Activated CD8-positive, alpha-beta memory T cell treated with anti-CD3 and anti-CD28 coated beads for 36 hours (primary cell): ENCODE measurements around the gene TSPAN9. TPM values are rescaled to one million over a fixed set of nuclear protein-coding genes. Genes with fewer than 3 reads are reported as not detected.

Experiments used
- CTCF ChIA-PET: fragments of 350-600 bp; sonication (Branson Sonifier 250); formaldehyde crosslinking; loops from one replicate; lab custom pipeline; 2021; ENCODE audit warnings: antibody characterized with exemption; lab: Charles Lee
- POLR2A ChIA-PET: fragments of 350-600 bp; sonication (Branson Sonifier 250); formaldehyde crosslinking; loops from one replicate; lab custom pipeline; 2021; ENCODE audit warnings: antibody characterized with exemption; lab: Charles Lee
- total RNA-seq, 2 experiments: library from RNA; stranded (reverse); gene quantifications; one replicate each; pipeline ENCODE4 v1.2.3, GENCODE V29; 2021

TSPAN9 gene
- total RNA-seq, 2 experiments from 2014 or later, result 0.29 to 0.40 TPM

DNA sequence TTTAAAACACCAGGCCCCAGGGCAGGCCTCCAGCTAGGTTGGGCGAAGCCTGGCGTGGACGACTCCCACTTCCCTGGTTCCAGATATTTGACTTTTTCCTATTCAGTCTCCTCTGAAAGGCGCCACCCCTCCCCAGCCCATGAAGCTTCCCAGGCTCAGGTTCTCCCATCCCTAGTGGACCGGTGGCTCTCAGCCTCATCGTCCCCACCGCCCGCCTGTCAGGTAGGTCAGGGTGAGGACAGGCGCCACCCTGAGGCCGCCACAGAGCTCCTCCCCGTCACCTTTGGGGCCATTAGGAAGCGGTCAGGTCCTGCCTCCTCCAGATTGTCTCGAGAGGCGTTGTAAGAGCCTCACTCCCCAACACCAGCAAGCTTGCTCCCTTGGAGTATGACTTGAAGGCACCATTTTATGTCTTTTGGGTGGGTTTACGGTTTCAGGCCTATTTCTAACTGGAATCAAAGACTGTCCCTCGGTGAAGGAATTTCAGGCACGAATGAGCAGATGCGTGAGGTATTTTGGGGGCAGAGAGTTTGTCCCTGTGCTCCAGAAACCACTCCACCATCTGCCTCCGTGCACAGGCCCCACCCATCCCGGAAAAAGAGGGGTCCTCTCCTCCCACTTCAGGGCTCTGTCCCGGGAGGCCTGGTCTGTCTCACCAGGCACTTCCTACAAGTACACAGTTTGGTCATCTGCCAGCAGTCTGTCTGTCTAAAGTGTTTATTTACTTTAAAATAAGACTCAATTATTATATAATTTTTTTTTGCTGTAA, 55.6 kb downstream of the TSPAN9 start:
- POLR2A ChIA-PET, result no interaction called here
- CTCF ChIA-PET, result interaction anchor here (0.6 to 1.3 kb wide), 2 partner anchors 64 to 70 kb away, joined by 4 to 5 read pairs; no protein-coding TSS in a partner anchor

- ChIA-PET POLR2A (no interaction called here), CTCF (interaction anchor here (1.3 to 1.4 kb wide), 2 partner anchors 20 to 69 kb away, joined by 3 to 5 read pairs; no protein-coding TSS in a partner anchor)
These were observed 56.2 kb downstream of the TSPAN9 start for GRCh38 chr12:3133405-3133783.

GRCh38 chr12:3134126-3134525, 56.9 kb downstream of the TSPAN9 start:
- POLR2A ChIA-PET, result interaction anchor here (0.6 kb wide), 1 partner anchor 267 kb away, joined by 8 read pairs; no protein-coding TSS in a partner anchor
- CTCF ChIA-PET, result interaction anchor here (0.6 to 4.1 kb wide), 4 partner anchors 13 to 145 kb away, joined by 3 to 27 read pairs (median 4); no protein-coding TSS in a partner anchor

DNA sequence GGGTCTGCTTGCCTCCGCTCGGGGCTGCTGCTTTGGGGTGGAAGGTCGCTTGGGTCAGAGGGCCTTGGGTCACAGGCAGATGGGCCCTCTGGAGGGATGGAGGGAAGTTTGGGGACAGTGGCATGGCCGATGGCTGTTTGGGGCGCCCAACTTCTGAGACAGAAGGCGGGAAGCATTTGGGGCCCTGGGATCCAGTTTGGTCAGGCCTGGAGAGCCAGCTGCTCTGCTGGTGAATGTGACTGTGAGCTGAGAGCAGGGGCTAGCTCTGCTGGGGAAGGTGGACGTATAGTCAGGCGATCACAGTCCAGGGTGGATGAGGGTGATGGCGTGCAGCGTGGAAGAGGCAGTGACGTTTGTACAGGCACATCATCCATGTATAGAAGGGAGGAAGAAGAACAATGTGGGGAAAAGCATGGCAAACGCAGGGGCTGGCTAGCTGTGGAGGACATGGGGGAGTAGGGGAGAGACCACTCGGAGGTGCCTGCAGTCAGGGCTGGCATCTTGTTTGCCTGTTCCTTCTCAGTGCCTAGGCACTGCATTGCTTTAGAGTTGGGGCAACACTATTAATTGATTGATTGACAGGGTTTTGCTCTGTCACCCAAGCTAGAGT, 57.5 kb downstream of the TSPAN9 start:
- POLR2A ChIA-PET, result interaction anchor here (0.6 kb wide), 1 partner anchor 267 kb away, joined by 8 read pairs; no protein-coding TSS in a partner anchor

GRCh38 chr12:3135522-3136461, 58.6 kb downstream of the TSPAN9 start:
- ChIA-PET CTCF (interaction anchor here (0.9 to 4.1 kb wide), 8 partner anchors 9 to 165 kb away, joined by 3 to 27 read pairs (median 4); no protein-coding TSS in a partner anchor), POLR2A (no interaction called here)

More for the DNA sequence above, 57.5 kb downstream of the TSPAN9 start:
- CTCF ChIA-PET, result interaction anchor here (0.6 to 4.1 kb wide), 10 partner anchors 10 to 166 kb away, joined by 3 to 27 read pairs (median 4); no protein-coding TSS in a partner anchor

GRCh38 chr12:3136641-3137267, 59.6 kb downstream of the TSPAN9 start:
- ChIA-PET POLR2A (no interaction called here), CTCF (interaction anchor here (4.1 kb wide), 1 partner anchor 139 kb away, joined by 27 read pairs; no protein-coding TSS in a partner anchor)

- POLR2A ChIA-PET, result no interaction called here
- CTCF ChIA-PET, result interaction anchor here (0.9 to 4.1 kb wide), 2 partner anchors 8 to 138 kb away, joined by 4 to 27 read pairs; no protein-coding TSS in a partner anchor
These were observed 60.1 kb downstream of the TSPAN9 start for GRCh38 chr12:3137268-3137781.

GRCh38 chr12:3137814-3138445, 60.8 kb downstream of the TSPAN9 start:
- ChIA-PET POLR2A (no interaction called here), CTCF (interaction anchor here (0.9 to 4.1 kb wide), 3 partner anchors 8 to 138 kb away, joined by 3 to 27 read pairs (median 4); no protein-coding TSS in a partner anchor)

DNA sequence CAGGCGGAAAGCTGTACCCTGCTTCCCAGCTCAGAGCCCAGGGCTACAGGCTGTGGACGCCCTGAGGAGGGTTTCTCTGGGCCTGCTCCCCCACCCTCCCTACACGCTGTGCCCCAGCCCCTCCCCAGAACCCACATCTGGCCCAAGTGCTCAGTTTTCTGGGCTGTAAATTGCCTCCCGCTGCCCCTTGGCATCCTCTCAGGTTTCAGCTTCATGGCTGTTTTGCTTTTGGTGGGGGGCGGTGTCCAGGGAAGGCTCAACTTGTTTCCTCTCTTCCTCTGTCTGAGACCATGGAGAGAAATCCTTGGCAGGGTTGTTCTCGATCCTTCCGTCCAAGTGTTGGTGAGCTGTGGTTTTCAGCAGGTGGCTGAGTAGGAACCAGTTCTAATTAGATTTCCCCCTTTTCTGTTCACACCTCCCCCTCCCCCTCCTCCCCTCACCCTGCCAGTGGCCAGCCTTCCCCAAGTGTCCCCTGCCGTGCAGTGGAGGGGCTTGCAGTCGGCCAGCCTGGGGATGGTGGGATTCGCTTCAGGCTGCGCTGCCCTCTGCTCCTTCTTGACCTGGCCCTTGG, 61.8 kb downstream of the TSPAN9 start:
- POLR2A ChIA-PET, result no interaction called here
- CTCF ChIA-PET, result interaction anchor here (0.9 kb wide), 1 partner anchor 137 kb away, joined by 3 read pairs; no protein-coding TSS in a partner anchor

DNA sequence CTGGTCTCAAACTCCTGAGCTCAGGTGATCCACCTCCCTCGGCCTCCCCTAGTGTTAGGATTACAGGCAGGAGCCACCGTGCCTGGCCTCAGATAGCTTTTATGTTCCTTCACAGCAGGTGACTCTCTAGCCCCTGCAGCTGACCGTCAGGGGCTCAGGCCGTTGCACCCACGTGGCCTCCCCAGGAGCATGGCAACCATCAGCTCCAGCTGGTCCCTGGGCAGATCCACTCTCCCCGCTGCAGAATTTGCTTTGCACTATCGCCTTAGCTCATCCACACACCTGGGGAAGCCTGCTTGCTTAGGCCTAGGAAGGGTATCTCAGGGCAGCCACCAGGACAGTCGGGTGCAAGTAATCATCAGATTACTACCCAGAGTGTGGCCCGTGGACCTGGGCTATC, 62.6 kb downstream of the TSPAN9 start:
- POLR2A ChIA-PET, result no interaction called here
- CTCF ChIA-PET, result no interaction called here

DNA sequence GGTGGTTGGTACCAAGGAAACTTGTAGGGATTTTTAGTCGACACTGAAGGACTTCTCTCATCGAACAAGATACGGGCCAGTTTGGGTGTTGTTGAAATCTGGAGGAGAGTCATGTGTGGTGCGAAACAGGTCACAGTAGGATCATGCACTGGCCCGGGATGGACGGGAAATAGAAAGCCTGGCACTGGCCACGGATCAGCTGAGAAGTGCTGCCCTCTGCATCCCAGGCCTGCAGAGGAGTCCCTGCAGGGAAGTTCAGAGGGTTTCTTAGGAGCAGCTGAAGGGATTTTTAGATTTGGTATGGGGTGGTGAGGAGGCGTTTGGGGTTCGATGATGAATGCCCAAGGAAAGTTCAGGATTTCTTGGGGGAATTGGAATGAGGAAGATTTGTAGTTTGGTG, 63.1 kb downstream of the TSPAN9 start:
- POLR2A ChIA-PET, result no interaction called here
- CTCF ChIA-PET, result no interaction called here

DNA sequence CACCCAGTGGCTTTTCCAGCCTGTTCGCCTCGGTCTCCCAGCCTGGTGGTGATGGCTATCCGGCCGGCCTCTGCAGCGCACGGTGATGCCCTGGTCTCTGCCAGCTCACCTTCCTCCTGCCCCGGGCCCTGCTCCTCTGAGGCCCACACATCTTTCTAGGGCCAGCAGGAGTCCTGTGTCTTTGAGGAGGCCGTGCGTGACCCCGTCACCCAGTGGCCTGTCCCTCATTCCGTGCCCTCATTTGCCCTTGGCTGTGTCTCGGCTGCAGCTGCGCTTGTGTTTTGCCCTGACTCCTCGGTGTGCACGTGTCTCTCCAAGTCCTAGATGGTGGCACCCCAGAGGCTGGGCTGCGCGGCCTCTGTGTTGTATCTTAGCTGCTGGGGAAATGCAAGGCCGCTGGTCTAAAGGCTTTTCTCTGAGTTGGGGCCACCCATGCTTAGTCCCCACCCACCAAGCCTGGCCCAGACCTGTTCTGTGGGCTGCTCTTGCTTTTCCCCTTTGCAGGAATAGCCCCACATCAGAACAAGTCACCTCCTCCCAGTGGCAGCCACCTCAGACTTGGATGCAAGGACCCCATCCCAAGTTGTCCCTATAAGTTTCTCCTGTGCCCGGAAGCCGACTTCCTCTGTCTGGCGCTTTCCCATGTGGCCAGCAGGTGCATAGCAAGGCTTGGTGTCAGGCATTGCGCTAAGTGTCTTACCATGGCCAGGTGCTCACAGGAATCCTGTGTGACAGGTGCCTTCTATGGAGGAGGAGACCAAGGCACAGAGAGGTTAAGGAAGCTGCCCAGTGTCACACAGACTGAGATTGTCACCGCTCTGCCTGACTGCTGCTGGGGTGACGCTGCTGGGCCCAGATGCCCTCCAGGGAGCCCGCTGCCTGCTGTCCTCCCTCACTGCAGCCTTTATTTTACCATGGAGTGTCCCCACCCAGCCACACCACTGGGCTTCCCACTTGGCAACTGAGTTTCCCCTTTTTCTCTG, 64.5 kb downstream of the TSPAN9 start:
- ChIA-PET CTCF (no interaction called here), POLR2A (no interaction called here)

GRCh38 chr12:3142386-3142785, 65.2 kb downstream of the TSPAN9 start:
- ChIA-PET CTCF (no interaction called here), POLR2A (no interaction called here)

GRCh38 chr12:3144495-3144894, 67.3 kb downstream of the TSPAN9 start:
- ChIA-PET POLR2A (no interaction called here), CTCF (interaction anchor here (0.9 to 1.4 kb wide), 2 partner anchors 9 to 58 kb away, joined by 3 to 4 read pairs; no protein-coding TSS in a partner anchor)

GRCh38 chr12:3145033-3145432, 67.9 kb downstream of the TSPAN9 start:
- ChIA-PET CTCF (interaction anchor here (0.9 kb wide), 1 partner anchor 10 kb away, joined by 4 read pairs; no protein-coding TSS in a partner anchor), POLR2A (no interaction called here)
